ENCODE data around the gene GIT2. TPM values are rescaled to one million over a fixed set of nuclear protein-coding genes. Genes with fewer than 3 reads are reported as not detected.

The GIT2 gene
- total and polyA plus RNA-seq, 2 experiments from 2014 or later: 15.8 to 20.9 TPM

DNA sequence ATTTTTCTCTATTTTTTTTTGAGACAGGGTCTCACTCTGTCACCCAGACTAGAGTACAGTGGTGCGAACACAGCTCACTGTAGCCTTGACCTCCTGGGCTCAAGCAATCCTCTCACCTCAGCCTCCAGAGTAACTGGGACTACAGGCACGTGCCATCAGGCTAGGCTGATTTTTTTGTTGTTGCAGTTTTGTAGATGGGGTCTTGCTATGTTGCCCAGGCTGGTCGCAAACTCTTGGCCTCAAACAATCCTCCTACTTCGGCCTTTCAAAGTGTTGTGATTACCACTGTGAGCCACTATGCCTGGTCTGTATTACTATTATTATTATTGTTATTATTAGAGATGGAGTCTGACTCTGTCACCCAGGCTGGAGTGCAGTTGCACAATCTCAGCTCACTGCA is 23.3 kb downstream of the GIT2 start (continued):
- TF ChIP-seq ZNF462 (CRISPR knock-in tag; IDR thresholded peaks at IDR 0.05) (no peak), ZNF114 (CRISPR knock-in tag; IDR thresholded peaks at IDR 0.05) (no peak), NANOG (IDR thresholded peaks at IDR 0.05; ENCODE audit: borderline replicate concordance) (no peak), EZH2 (IDR thresholded peaks at IDR 0.05; ENCODE audit: low read depth, unreplicated experiment) (no peak), REST (IDR thresholded peaks at IDR 0.05; ENCODE audit: unreplicated experiment) (no peak)

- no peaks in the 10 kb centered on the region for H3F3A ChIP-seq (replicated peaks; ENCODE audit: low read depth)
- no peaks in the 10 kb centered on the region for H3K79me2 ChIP-seq (replicated peaks; ENCODE audit: insufficient read depth)
- Mint-ChIP-seq H3K27me3 (ENCODE audit: insufficient read depth, low read depth, poor library complexity) (no peaks in the 10 kb centered on the region), H3K4me3 (no peak overlapping the region), H3K36me3 (ENCODE audit: low read depth) (peaks cover 10% of the 10 kb centered on the region), H3K27ac (no peak overlapping the region), H3K9me3 (no peaks in the 10 kb centered on the region), H3K4me1 (peaks cover 4% of the 10 kb centered on the region; the same call in 2 of the 3 replicates)
- H3K27me3 ChIP-seq (ENCODE audit: insufficient read depth): no peaks in the 10 kb centered on the region
- no peak for ATAC-seq
- no peak overlapping the region for H3K4me2 ChIP-seq
- no peaks in the 10 kb centered on the region for H3K36me3 ChIP-seq (ENCODE audit: insufficient read depth)
- H3K9me2 ChIP-seq (ENCODE audit: insufficient read depth): no peaks in the 10 kb centered on the region
- H4K20me1 ChIP-seq (replicated peaks; ENCODE audit: insufficient read depth): no peaks in the 10 kb centered on the region
- H3K4me3 ChIP-seq: no peak overlapping the region
- no peak overlapping the region for H2AFZ ChIP-seq
- H3K4me1 ChIP-seq (ENCODE audit: insufficient read depth): no peaks in the 10 kb centered on the region
- no peak overlapping the region for H3K27ac ChIP-seq (ENCODE audit: low read depth)
- no peak for DNase-seq (ENCODE audit: low spot score)
- TF ChIP-seq ZNF462 (CRISPR knock-in tag; IDR thresholded peaks at IDR 0.05) (no peak), POLR2AphosphoS5 (IDR thresholded peaks at IDR 0.05; ENCODE audit: low read depth) (no peak)
Measured at GRCh38 chr12:109968801-109969200, 27.4 kb downstream of the GIT2 start.

All from GM23338 (cell line).